Activated B cell treated with CpG ODN at 0.5 μM for 24 hours (primary cell): ENCODE measurements around the gene TAGLN2. TPM values are rescaled to one million over a fixed set of nuclear protein-coding genes. Genes with fewer than 3 reads are reported as not detected.

Source experiments
- ATAC-seq: fragments of 200-7000 bp; cut with Tn5 transposase; one replicate; pipeline ENCODE4 v1.10.0; 2021; ENCODE audit warnings: low read depth, mild to moderate bottlenecking, moderate library complexity
- CTCF ChIA-PET: fragments of 350-600 bp; sonication (Branson Sonifier 250); formaldehyde crosslinking; loops from one replicate; lab custom pipeline; 2021; ENCODE audit warnings: antibody characterized with exemption; lab: Charles Lee
- POLR2A ChIA-PET: fragments of 350-600 bp; sonication (Branson Sonifier 250); formaldehyde crosslinking; loops from one replicate; lab custom pipeline; 2021; ENCODE audit warnings: antibody characterized with exemption; lab: Charles Lee
- DNase-seq: peaks from one replicate; pipeline ENCODE4 v3.0.0; 2022
- H3K27ac Mint-ChIP-seq: one replicate; pipeline ENCODE4 v1.8.0; 2020; ENCODE audit warnings: mixed read lengths
- H3K27me3 Mint-ChIP-seq: one replicate; pipeline ENCODE4 v1.8.0; 2021; ENCODE audit warnings: mixed read lengths
- H3K36me3 Mint-ChIP-seq: one replicate; pipeline ENCODE4 v1.8.0; 2021; ENCODE audit warnings: low read depth, mixed read lengths
- H3K4me1 Mint-ChIP-seq: one replicate; pipeline ENCODE4 v1.8.0; 2021; ENCODE audit warnings: mixed read lengths
- H3K4me3 Mint-ChIP-seq: one replicate; pipeline ENCODE4 v1.8.0; 2020; ENCODE audit warnings: mild to moderate bottlenecking, mixed read lengths
- H3K9me3 Mint-ChIP-seq: one replicate; pipeline ENCODE4 v1.8.0; 2020; ENCODE audit warnings: mixed read lengths
- intact Hi-C: fragments of 100-400 bp; cut with micrococcal nuclease; formaldehyde crosslinking; loops from one replicate; pipeline ENCODE4 v1.15.1; 2024
- total RNA-seq: library from RNA; stranded (reverse); gene quantifications from 2 replicates; pipeline ENCODE4 v1.2.3, GENCODE V29; 2022
- TF ChIP-seq, protein P1 (sequence below): fragments of 200-600 bp; IDR thresholded peaks from one replicate; pipeline ENCODE4 v1.8.0; 2022; ENCODE audit warnings: antibody characterized with exemption, mild to moderate bottlenecking

The TAGLN2 gene
- total RNA-seq, 1 donor from 2014 or later: 327 TPM

DNA sequence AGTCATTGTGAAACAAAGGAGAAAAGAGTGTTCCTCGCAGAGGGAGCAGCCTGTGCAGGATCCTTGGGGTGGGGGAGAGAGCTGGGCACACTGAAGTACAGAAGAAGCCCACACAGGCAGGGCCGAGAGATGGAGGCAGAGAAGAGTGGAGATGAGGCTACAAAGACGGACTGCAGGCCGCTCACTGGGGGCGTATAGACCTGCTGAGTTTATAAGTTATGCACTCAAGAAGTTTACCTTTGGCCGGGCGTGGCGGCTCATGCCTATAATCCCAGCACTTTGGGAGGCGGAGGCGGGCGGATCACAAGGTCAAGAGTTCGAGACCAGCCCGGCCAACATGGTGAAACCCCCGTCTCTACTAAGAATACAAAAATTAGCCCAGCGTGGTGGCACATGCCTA lies 36.3 kb upstream of the TAGLN2 start:
- TF ChIP-seq, protein P1, sequence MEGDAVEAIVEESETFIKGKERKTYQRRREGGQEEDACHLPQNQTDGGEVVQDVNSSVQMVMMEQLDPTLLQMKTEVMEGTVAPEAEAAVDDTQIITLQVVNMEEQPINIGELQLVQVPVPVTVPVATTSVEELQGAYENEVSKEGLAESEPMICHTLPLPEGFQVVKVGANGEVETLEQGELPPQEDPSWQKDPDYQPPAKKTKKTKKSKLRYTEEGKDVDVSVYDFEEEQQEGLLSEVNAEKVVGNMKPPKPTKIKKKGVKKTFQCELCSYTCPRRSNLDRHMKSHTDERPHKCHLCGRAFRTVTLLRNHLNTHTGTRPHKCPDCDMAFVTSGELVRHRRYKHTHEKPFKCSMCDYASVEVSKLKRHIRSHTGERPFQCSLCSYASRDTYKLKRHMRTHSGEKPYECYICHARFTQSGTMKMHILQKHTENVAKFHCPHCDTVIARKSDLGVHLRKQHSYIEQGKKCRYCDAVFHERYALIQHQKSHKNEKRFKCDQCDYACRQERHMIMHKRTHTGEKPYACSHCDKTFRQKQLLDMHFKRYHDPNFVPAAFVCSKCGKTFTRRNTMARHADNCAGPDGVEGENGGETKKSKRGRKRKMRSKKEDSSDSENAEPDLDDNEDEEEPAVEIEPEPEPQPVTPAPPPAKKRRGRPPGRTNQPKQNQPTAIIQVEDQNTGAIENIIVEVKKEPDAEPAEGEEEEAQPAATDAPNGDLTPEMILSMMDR: no peak
- intact Hi-C loops: no loop called here
- Mint-ChIP-seq H3K27ac (no peak overlapping the region), H3K27me3 (peaks cover 3% of the 10 kb centered on the region), H3K9me3 (no peaks in the 10 kb centered on the region), H3K36me3 (no peaks in the 10 kb centered on the region), H3K4me1 (no peaks in the 10 kb centered on the region), H3K4me3 (no peak overlapping the region)
- DNase-seq (no peak), ATAC-seq (no peak)
- ChIA-PET CTCF (no interaction called here), POLR2A (no interaction called here)

DNA sequence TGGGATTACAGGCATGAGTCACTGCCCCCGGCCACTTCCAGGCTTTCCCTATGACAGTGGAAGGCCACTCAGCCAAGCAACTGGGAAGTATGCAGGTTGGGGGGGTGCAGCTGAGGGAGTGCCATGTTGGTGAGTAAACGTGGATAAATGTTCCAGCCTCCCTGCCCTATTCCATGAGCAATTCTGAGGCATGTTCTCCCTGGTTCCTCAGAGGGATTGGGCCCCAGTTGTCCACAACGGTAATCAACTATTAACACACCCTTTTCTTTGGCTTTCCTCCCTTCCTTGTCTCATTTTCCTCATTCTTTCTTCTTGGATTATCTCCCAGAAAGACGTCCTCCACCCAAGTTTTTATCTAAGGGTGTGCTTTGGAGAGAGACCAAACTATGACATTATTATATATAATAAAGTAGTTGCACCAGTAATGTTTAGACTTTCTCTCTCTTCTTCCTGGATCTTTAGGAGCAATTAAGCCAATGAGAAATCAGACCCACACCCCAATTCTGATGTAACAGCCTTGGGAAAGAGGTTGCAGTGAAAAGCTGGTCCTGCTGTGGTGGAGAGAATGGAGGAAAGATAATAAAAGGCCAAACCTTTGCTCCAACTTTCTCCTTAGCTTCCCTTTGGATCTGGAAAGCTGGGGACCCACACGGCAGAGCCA lies 35.5 kb upstream of the TAGLN2 start:
- no peak for ATAC-seq
- no peaks in the 10 kb centered on the region for H3K9me3 Mint-ChIP-seq
- no peaks in the 10 kb centered on the region for H3K4me1 Mint-ChIP-seq
- CTCF ChIA-PET: no interaction called here
- no peaks in the 10 kb centered on the region for H3K36me3 Mint-ChIP-seq
- H3K27me3 Mint-ChIP-seq: peaks cover 3% of the 10 kb centered on the region
- H3K4me3 Mint-ChIP-seq: no peak overlapping the region
- DNase-seq: no peak
- POLR2A ChIA-PET: no interaction called here
- no peak overlapping the region for H3K27ac Mint-ChIP-seq
- intact Hi-C loops: no loop called here
- TF ChIP-seq, protein P1: no peak

DNA sequence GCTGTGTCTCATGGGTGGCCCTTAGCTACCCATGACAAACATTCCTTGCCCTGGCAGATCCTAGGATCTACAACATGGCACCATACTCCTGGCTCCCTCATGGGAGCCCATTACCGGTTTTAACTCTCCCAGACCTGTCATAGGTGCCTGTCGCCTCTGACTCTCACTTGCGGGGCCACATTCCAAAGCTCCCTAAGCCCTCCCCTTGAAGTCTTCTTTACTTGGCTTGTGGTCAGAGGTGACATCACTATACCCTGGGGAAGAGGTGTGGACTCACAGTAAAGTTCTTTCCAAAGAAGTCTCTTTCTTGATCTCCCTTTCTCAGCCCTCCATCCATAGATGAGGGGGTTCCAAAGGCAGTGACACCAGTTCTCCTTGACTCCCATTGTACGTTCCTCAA lies 34.1 kb upstream of the TAGLN2 start:
- no peak overlapping the region for H3K27ac Mint-ChIP-seq
- ATAC-seq: no peak

DNA sequence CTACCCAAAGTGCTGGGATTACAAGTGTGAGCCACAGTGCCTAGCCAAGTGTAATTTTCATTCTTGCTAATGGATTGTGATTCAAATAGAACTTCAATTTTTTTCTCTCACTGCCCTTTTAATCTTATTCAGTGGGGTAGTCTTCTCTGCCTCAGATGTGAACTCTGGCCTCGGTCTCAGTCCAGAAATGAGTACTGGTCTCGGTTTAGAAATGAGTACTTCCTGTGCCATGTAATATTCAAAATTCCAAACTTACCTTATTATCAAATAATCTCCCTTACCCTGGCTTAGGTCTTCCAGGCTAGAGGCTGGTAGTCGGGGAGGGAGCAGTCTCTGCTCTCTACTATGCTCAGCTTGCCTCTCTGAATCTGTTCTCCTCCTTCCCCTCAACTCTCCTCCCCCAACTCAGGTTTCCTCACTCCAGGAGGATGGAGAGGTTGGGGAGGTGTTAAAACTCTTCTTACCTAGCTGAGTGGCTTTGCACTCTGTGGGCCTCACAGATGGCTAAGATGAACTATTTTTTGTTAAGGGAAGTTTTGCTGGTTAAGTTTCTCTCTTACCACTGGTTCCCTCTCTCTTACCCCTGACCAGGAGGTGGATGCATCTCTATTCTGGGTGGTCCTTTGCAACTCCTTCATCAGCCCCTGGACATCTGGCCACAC lies 33.5 kb upstream of the TAGLN2 start:
- no peak for DNase-seq
- no peaks in the 10 kb centered on the region for H3K36me3 Mint-ChIP-seq
- ATAC-seq: no peak
- intact Hi-C loops: no loop called here
- H3K4me1 Mint-ChIP-seq: no peaks in the 10 kb centered on the region
- no peak overlapping the region for H3K27ac Mint-ChIP-seq
- H3K9me3 Mint-ChIP-seq: no peaks in the 10 kb centered on the region
- no peak overlapping the region for H3K4me3 Mint-ChIP-seq
- H3K27me3 Mint-ChIP-seq: peaks cover 8% of the 10 kb centered on the region
- ChIA-PET POLR2A (no interaction called here), CTCF (no interaction called here)
- TF ChIP-seq, protein P1: no peak

More for the DNA sequence above, 34.1 kb upstream of the TAGLN2 start:
- Mint-ChIP-seq H3K9me3 (no peaks in the 10 kb centered on the region), H3K27me3 (peaks cover 4% of the 10 kb centered on the region), H3K4me3 (no peak overlapping the region), H3K4me1 (no peaks in the 10 kb centered on the region), H3K36me3 (no peaks in the 10 kb centered on the region)
- TF ChIP-seq, protein P1: no peak
- intact Hi-C loops: no loop called here
- DNase-seq: no peak
- POLR2A ChIA-PET: no interaction called here
- CTCF ChIA-PET: no interaction called here

DNA sequence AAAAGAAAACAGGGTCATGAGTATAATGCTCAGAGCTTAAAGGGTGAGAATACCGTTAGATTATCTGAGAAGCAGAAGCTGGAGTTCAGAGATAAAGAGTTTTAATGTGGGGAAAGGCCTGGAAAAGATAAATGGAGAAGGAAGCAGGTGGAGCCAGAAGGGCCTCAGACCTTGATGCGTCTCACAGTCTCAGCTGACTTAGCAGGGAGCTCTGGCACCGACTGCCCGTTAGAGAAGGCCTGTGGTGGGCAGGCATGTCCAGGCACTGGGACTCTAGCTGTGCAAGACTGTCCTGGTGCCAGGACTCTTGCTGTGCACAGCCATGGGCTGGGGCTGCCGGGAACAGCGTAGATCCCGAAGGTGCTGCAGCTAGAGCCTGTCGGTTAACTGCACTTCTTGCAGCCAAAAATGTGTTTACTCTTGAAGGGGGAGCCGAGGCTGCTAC lies 32.5 kb upstream of the TAGLN2 start:
- no peaks in the 10 kb centered on the region for H3K9me3 Mint-ChIP-seq
- TF ChIP-seq, protein P1: no peak
- H3K4me1 Mint-ChIP-seq: no peaks in the 10 kb centered on the region
- no peak overlapping the region for H3K4me3 Mint-ChIP-seq
- H3K27me3 Mint-ChIP-seq: peaks cover 11% of the 10 kb centered on the region
- ChIA-PET CTCF (interaction anchor here (0.6 to 1.1 kb wide), 3 partner anchors 49 to 603 kb away, joined by 3 read pairs; no protein-coding TSS in a partner anchor), POLR2A (interaction anchor here (0.7 kb wide), 1 partner anchor 32 kb away, joined by 4 read pairs; the partner anchor contains the start of gene TAGLN2)
- intact Hi-C loops: no loop called here
- no peak overlapping the region for H3K27ac Mint-ChIP-seq
- ATAC-seq (no peak), DNase-seq (no peak)
- no peaks in the 10 kb centered on the region for H3K36me3 Mint-ChIP-seq
